Measurements from ENCODE around the gene TMEM247.

Gene TMEM247

GRCh38 chr2:46490521-46491141 is 11.3 kb downstream of the TMEM247 start:
- DNase-seq: peak; percentile 56

GRCh38 chr2:46492301-46492700 is 12.9 kb downstream of the TMEM247 start:
- no peak for DNase-seq

DNA sequence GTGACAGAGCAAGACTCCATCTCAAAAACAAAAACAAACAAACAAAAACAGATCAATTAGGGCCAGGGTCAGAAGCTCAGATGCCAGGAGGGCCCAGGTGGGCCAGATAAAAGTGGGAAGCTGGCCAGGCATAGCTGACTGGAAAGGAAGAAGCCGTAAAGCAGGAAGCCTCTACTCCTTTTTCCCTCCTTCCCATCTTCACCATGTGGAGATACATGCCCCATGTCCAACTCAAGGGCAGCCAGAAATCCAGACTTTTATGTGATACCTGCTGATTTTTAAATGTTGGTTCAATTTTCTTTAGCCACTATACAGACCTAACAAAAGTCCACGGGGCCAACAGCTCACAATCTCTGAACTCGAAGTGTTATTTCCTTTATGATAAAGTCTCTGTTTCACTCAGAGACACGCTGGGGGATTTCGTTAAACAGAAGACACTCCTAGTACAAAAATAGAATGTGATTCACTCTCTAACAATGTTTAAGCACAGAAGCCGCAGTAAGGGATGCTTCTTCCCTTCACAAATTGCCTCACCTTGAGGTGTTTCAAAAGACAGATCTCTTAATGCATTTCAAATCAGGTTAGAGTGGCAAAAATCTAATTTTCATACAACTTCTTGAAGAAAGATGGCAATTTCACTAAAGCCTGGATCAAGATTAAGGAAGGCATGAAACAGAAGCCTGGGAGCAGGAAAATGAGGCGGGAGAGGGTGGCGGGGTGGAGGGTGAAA is 14.0 kb downstream of the TMEM247 start:
- no peak for DNase-seq

DNA sequence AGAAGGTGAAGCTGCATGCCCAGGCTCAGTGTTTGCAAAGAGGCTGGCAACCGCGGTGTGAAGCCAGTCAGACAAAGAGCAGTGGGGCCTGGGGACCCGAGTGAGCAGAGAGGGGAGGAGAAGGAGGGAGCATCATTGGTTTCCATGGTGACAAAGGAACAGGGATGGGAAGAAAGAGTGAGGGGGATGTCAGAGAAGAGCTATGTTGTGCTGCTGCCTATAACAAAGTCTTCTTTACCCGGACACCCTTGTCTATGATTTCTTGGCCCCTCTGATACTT is 14.5 kb downstream of the TMEM247 start:
- DNase-seq: no peak

DNA sequence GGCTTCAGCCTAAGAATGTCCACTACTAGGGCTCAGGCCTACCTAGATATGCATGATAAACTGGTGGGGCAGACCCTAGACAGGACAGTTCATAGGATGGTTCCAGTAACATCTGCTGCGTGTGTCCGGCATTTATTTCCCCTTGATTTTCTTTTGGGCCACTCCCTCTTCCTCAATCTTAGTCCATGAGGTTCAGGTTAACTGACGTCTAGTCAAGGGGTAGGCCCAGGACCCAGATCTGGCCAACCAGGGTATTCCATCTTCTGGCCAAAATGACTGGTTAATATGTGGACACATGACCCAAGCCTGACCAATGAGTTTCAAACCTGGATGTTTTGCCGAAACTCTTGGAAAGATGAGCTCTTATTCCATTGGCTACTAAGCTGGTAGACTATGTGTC is 15.2 kb downstream of the TMEM247 start:
- no peak for DNase-seq

DNA sequence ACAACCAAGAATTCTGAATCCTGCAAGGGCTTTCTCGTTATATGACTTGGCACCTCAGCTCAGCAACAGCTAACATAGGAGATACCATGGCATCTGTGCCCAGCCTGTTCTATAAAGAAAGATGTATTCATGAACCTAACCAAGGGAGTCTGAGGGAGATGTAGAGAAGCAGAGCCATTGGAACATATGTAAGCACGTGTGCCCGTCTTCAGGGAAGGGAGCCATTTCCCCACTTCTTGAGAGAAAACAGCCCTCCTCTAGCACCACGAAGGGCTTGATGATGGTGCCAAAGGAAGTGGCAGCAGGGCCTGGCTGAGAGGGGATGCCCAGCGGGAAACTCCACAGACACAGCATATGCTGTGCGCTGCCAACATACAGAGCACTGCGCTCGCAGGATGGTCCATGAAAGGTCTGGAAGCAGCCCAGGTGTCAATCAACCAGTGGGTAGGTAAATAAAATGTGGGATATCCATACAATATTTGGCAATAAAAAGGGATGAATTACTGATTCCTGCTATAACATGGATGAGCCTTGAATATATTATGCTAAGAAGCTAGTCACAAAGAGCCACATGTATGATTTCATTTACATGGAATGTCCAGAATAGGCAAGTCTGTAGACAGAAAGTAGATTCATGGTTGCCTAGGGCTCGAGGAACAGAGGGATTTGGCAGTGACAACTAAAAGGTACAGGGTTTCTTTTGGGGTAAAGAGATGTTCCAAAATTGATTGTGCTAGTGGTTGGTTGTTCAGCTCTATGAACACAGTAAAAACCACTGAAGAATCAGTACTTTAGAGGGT is 16.1 kb downstream of the TMEM247 start:
- no peak for DNase-seq

DNA sequence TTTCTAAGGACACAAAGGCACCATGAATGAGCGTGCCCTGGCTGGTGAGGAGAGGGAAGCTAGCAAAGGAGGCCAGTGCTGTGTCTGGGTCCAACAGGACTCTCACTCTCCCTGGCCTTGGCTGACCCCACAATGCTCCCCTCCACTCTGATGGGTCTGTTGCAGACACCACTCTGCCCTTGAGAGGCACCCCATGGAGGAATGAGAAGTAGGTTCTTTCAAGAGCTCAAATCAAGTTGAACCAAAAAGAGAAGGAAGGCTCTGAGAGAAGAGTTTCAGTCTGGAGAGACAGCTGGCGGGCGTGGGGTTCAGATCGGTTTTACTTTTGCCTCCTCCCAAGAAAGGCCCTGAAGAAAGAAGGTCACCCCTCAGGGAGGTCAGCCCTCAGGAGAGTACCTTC is 18.4 kb downstream of the TMEM247 start:
- no peak for DNase-seq

GRCh38 chr2:46498681-46499080 is 19.3 kb downstream of the TMEM247 start:
- DNase-seq: no peak

DNA sequence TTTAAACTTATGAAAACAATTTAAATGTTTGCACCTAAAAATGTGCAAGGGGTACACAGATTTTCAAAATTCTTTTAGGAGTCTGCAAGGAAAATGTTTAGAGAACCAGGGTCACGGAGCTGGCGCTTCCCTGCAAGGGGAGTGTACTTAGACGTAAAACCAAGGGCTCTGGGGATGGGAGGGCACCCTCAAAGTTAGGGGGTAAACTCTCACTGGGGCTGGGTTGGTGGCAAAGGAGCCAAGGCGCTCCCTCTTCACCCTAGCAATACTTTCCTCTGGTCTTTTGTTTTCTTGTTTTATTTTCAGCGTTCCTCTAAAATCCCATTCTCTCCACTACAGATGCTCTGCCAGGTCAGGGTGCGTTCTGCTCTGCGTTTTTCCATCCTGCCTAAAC is 20.0 kb downstream of the TMEM247 start:
- DNase-seq: no peak

GRCh38 chr2:46500801-46501200 is 21.4 kb downstream of the TMEM247 start:
- DNase-seq: no peak

DNA sequence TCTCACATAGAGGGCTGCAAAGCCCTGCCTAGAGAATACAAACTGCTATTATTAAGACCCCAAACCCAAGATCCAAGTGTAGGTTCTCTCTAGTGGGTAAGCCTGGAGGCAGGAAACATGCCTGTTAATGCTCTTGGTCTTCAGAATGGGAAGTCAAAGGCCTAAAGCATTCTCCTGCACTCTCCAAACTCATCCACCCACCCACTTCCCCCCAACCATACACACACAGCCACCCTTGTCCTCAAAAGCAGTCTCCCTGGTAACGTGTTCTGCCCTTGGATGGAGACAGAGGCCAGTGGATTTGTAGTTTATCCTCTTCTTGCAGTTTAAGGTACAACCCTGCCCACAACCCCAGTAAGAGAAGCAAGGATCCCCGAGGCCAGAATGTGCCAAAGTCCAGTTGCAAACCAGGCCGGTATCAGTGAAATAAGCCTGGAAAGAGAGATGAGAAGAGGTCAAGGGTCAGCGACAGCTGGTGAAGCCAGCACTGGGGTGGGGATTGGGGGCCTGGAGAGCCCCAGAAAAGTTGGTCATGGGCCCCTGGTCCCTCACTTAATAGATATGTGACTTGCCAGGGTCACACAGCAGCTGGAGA is 23.0 kb downstream of the TMEM247 start:
- no peak for DNase-seq

DNA sequence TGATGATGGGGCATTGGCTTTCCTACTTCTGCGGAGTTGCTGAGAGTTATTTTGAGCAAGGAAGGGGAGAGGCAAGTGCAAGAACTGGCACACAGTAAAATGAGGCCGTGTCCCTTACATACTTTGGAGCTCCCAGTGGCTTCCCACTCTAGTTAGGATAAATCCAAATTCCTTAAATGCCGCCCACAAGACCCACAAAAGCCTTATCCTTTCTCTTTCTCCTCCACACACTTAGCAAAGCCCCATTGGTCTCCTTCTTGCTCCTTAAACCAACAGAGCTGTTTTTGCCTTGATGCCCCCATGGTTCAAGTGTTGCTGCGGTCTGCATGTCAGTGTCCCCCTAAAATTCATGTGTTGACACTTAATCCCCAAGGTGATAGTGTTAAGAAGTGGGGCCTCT is 24.3 kb downstream of the TMEM247 start:
- DNase-seq: no peak

DNA sequence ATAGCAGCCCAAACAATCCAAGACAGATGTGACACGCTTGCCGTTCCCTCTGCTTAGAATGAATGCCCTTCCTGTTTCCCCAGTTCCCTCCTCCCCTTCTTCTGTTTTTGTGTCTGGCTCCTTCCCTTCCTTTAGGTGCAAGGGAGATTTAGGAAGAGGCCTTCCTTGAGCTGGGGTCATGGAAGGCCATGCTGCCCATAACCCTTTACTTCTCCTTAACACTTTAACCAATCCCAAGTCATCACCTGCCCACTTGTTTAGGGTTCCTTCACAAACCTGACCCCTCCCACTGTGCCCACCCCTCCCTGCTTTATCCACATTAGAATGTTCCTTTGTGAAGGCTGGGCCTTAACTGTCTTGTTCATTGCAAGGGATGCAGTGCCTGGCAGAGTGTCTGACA is 24.9 kb downstream of the TMEM247 start:
- no peak for DNase-seq

DNA sequence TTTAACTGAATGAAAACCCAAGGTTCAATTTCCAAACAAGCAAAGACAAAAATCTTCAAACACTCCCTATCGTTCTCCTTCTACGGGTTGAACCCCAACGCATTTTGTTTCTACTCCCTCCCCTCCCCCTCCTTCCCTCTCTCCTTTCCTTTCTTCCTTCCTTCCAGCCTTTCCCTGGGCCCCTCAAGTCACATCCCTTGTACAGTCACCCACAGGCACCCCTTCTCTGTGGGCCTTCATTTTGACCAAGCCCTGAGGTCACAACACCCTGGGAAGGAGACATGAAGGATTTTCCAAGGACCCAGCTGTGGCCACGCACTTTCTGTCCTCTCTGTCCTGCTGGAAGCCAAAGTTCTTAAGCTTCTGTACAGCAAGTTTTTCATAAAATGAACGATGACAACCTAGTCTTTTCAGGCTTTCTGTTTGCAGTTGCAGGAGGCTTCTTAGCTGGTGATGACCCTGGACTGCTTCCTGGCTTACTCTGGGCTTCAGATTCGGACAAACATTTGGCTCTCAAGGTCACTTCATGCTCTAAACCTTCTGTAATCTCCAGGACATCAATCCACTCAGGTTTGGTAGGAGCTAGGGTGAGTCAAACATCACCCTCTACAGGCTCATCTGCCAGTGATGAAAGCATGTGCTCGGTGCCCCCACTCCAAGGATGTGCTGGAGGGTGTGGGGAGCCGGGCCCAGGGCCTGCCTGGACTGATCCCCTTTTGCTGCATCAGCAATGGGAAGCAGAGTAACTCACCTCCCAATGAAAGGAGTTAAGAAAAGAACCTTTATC is 25.5 kb downstream of the TMEM247 start:
- no peak for DNase-seq

GRCh38 chr2:46505472-46505783 is 26.1 kb downstream of the TMEM247 start:
- no peak for DNase-seq

- DNase-seq: no peak
Measured at GRCh38 chr2:46506131-46506706, 26.9 kb downstream of the TMEM247 start.

GRCh38 chr2:46508312-46508711 is 28.9 kb downstream of the TMEM247 start:
- DNase-seq: no peak

DNA sequence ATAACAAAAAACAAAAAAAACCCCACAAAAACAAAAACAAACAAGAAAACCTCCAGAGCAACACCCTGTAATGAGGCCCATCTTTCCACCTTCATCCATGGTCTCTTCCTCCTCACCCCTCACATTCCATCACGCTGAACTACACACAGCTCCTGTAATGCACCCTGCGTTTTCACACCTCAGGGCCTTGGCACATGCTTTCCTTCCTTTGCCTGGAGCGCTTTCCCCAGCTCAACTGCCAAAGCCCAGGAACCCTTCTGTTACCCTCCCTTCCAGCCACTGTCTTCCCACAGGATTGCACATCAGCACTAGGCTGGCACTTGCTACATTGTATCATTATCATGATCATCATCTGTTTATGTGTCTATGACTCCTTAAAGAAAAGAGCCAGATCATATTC is 29.4 kb downstream of the TMEM247 start:
- DNase-seq: no peak

DNA sequence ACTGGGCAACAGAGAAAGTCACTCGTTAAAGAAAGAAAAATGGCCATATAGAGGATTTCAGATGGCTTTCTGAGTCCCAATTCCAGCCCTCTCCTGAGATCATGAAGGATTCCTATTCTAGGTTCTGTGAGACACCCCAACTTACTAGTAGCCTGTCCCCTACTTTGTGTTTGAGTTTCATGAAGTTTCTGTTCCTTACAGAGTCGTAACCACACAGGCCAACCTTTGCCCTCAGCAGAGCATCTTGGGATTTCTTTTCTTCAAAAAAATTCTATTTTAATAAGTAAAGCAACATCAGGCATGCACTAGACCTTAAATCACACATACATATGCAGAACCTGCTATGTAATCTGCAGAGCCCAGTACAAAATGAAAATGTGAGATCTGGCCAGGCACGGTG is 30.4 kb downstream of the TMEM247 start:
- no peak for DNase-seq

DNA sequence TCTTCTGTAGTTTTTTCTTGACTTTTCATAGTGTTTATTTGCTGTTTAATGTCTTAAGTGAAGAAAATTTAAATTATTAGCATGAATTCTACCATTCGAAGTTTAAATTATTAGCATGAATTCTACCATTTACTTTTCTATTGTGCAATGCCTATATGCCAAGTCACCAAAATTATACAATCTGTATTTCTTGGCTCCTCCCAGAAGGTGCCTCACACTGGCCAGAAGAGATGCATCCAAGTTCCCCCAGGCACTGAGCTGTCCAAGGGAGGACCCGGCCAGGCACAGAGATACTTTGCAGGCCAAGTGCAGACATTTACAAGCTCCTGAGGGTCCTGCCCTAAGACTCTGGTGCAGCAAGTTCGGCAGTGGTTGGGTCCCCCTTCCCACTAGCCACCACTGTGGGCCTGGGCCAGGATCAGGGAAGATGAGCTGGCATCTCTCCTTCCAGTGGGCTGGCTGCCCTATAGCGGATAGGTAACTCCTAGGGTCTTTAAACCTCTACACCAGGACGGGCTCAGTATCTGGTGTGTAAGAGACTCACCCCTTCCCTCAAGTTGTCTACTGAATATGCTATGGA is 31.3 kb downstream of the TMEM247 start:
- no peak for DNase-seq

DNA sequence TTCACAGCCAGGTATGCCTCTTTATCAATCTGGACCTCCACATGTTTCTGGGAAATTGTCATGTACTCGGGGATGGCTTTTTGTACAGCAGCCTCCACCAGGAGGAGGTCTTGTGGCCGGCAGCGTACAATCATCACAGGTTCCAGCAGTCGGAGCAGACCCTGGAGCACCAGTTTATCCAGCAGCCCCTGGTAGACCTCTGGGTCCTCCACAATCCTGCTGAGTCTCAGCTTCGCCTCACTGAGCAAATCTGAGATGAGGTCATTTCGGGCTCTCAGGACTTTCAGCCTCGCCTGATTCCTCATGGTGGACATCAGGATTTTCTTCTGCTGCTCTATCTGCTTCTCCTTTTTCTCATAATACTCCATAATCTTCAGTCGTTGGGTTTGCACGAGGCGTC is 32.8 kb downstream of the TMEM247 start:
- DNase-seq: no peak

- no peak for DNase-seq
Measured at GRCh38 chr2:46514738-46515137, 35.4 kb downstream of the TMEM247 start.

DNA sequence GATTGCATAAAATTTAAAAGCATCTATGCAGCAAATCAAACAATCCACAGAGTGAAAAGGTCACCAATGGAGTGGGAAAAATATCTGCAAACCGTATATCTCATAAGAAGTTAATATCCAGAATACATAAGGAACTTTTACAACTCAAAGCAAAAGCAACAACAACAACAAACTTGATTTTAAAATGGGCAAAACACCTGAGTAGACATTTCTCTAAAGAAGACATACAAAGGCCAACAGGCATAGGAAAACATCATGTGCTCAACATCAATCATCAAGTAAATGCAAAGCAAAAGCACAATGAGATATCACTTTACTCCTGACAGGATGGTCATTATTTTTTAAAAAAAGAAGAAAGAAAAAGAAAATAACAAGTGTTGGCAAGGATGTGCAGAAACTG is 38.1 kb downstream of the TMEM247 start:
- DNase-seq: no peak
